Loucy (cell line): ENCODE data around the gene MACROD2.

ENCODE experiments used
- CTCF ChIP-seq: fragments of 200-600 bp; sonication (generic); conservative IDR thresholded peaks from 2 replicates; pipeline ENCODE4 v1.5.1; 2014; ENCODE audit warnings: mild to moderate bottlenecking, antibody characterized with exemption, low read length
- EZH2phosphoT487 ChIP-seq: fragments of 200-600 bp; IDR thresholded peaks from 2 replicates; pipeline ENCODE4 v1.6.1; 2018; ENCODE audit warnings: antibody characterized with exemption, mild to moderate bottlenecking, moderate library complexity, borderline replicate concordance

- no peak for TF ChIP-seq CTCF
- no peak for TF ChIP-seq EZH2phosphoT487
Observed at GRCh38 chr20:15440049-15440820, 1444.9 kb downstream of the MACROD2 start.
